Breast epithelium (tissue), 4 donors: Measurements from ENCODE around the gene PFDN5. TPM values are rescaled to one million over a fixed set of nuclear protein-coding genes. Genes with fewer than 3 reads are reported as not detected.

Source experiments
- DNase-seq, 2 donors: peaks; one replicate each; pipeline ENCODE4 v3.0.0-alpha.2; 2019; ENCODE audit warnings: low spot score in 2 of 2
- H3K27ac ChIP-seq, 2 donors: fragments of 200-600 bp; sonication (generic) in 1 of 2; one replicate each; pipeline ENCODE4 v1.5.1; 2016 to 2019; ENCODE audit warnings: mild to moderate bottlenecking in 1 of 2
- H3K27me3 ChIP-seq, 2 donors: fragments of 200-600 bp; sonication (generic) in 1 of 2; one replicate each; pipeline versions ENCODE4 v1.5.1 to v1.6.0; 2017 to 2019; ENCODE audit warnings: control low read depth in 1 of 2, mild to moderate bottlenecking in 1 of 2
- H3K36me3 ChIP-seq: fragments of 200-600 bp; one replicate; pipeline ENCODE4 v1.5.1; 2019
- H3K4me1 ChIP-seq, 2 donors: fragments of 200-600 bp; sonication (generic); one replicate each; pipeline ENCODE4 v1.5.1; 2016 to 2019; ENCODE audit warnings: control low read depth in 1 of 2
- H3K4me3 ChIP-seq, 3 donors: fragments of 200-600 bp; sonication (generic); 1 replicate in 2 of 3; 2 replicates in 1 of 3; pipeline ENCODE4 v1.5.1; 2016 to 2019; ENCODE audit warnings: mild to moderate bottlenecking in 3 of 3, moderate library complexity in 2 of 3
- H3K9me3 ChIP-seq, 2 donors: fragments of 200-600 bp; sonication (generic) in 1 of 2; one replicate each; pipeline ENCODE4 v1.5.1; 2016 to 2019; ENCODE audit warnings: control low read depth in 1 of 2
- POLR2A ChIP-seq: fragments of 450-650 bp; IDR thresholded peaks from one replicate; pipeline ENCODE4 v1.6.1; 2016; ENCODE audit warnings: antibody characterized with exemption, mild to moderate bottlenecking, moderate library complexity
- POLR2AphosphoS5 ChIP-seq, 3 donors: sonication (generic); formaldehyde crosslinking; IDR thresholded peaks; one replicate each; pipeline ENCODE4 v1.6.1; 2017; ENCODE audit warnings: antibody characterized with exemption in 3 of 3
- intact Hi-C: fragments of 100-400 bp; cut with DNase I; formaldehyde crosslinking; loops from one replicate; pipeline ENCODE4 v1.15.1; 2023; ENCODE audit warnings: low total_unique reads
- total RNA-seq, 3 donors: library from RNA; depleted of rRNA; stranded (reverse); fragments of >200 nt; gene quantifications; one replicate each; pipeline ENCODE4 v1.1.0, GENCODE V29; 2016
- TF ChIP-seq, protein P1 (sequence below), 3 donors: fragments of 450-650 bp; IDR thresholded peaks; one replicate each; pipeline ENCODE4 v1.5.1; 2016 to 2017; ENCODE audit warnings: antibody characterized with exemption in 3 of 3, mild to moderate bottlenecking in 3 of 3, moderate library complexity in 3 of 3

The PFDN5 gene
- total RNA-seq, 3 donors from 2014 or later = 764 to 1,048 (median 840) TPM

DNA sequence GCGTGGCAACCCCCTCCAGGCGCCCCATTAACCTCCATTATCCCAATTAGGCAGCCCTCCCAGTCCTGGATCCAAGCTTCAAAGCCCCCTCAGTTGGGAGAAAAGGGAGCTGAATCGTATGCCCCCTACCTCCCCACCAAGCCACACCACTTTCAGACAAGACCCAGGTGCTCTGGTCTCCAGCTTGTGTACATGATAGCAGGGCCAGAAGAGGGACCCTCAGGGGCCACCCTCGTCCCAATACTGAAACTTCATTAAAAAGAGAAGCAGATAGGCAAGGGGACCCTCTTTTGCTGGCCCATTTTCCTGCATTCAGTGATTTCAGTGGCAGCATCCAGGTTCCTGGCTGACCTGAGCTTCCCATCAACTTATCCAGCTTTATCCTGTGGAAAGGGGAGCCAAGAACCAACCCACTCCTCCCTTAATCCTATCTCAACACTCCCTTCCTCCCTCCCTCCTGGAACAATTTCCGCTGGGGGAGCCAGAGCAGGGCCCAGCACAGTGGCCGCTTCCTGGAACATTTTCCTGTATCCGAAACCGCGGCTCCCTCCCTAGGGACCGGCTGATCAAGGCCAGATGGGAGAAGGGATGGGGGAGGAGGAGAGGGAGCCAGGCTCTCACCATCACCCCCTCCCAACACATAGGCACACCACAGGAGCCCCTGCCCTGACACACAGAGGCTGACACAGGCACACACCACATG, 50.3 kb downstream of the PFDN5 start:
- H3K27me3 ChIP-seq = no peaks in the 10 kb centered on the region
- H3K27ac ChIP-seq = peak overlapping the region; percentile 70 to 87
- peak overlapping the region; percentile 70 to 78 (median 72) for H3K4me3 ChIP-seq
- no peak for DNase-seq
- no peaks in the 10 kb centered on the region for H3K4me1 ChIP-seq
- intact Hi-C loops = no loop called here
- TF ChIP-seq POLR2AphosphoS5 (IDR thresholded peaks at IDR 0.05) = peak in 1 of 3 donors; percentile 56
- TF ChIP-seq POLR2A = no peak
- no peaks in the 10 kb centered on the region for H3K36me3 ChIP-seq
- H3K9me3 ChIP-seq = no peaks in the 10 kb centered on the region

DNA sequence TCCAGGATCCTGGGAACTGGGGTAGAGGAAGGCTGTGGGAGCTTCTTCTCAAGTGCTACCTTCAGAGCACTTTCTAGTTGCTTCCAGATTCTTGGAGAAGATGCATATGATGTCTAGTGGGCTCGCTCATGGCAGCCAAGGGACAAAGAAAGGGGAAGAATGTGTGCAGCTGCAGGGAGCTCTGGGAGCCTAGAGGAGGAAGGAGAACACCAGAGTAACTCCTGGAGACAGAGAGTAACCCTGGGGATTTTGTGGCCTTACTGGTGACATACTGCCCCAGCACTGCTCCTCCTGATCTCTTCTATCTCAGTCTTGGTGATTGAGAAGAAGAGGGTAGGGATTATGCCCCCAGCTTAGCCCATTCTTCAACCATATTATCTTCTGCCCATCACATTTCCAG, 51.1 kb downstream of the PFDN5 start:
- Histone ChIP-seq H3K4me3 (no peak overlapping the region), H3K9me3 (no peaks in the 10 kb centered on the region), H3K27me3 (no peaks in the 10 kb centered on the region), H3K27ac (peak overlapping the region in 1 of 2 donors; percentile 87), H3K36me3 (no peaks in the 10 kb centered on the region), H3K4me1 (no peaks in the 10 kb centered on the region)
- DNase-seq = no peak
- TF ChIP-seq POLR2A (no peak), POLR2AphosphoS5 (IDR thresholded peaks at IDR 0.05) (no peak)
- TF ChIP-seq, protein P1, sequence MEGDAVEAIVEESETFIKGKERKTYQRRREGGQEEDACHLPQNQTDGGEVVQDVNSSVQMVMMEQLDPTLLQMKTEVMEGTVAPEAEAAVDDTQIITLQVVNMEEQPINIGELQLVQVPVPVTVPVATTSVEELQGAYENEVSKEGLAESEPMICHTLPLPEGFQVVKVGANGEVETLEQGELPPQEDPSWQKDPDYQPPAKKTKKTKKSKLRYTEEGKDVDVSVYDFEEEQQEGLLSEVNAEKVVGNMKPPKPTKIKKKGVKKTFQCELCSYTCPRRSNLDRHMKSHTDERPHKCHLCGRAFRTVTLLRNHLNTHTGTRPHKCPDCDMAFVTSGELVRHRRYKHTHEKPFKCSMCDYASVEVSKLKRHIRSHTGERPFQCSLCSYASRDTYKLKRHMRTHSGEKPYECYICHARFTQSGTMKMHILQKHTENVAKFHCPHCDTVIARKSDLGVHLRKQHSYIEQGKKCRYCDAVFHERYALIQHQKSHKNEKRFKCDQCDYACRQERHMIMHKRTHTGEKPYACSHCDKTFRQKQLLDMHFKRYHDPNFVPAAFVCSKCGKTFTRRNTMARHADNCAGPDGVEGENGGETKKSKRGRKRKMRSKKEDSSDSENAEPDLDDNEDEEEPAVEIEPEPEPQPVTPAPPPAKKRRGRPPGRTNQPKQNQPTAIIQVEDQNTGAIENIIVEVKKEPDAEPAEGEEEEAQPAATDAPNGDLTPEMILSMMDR (IDR thresholded peaks at IDR 0.05) = no peak
- intact Hi-C loops = no loop called here

DNA sequence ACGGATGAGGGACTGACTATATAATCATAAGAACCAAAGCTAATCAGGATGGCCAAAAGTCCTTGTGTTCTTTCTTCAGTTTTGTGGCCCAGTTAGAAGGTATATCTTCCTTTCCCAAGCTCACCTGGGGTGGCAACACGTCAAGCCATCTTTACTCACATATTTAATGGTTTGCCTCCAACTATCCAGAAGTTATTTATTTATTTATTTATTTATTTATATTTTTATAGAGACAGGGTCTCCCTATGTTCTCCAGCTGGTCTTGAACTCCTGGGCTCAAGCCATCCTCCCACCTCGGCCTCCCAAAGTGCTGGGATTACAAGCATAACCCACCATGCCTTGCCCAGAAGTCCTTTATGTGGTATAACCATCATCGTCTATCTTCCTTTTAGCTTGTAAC, 52.6 kb downstream of the PFDN5 start:
- TF ChIP-seq POLR2AphosphoS5 (IDR thresholded peaks at IDR 0.05) (no peak), POLR2A (no peak)
- TF ChIP-seq, protein P1 (IDR thresholded peaks at IDR 0.05) = no peak
- no peak for DNase-seq
- Histone ChIP-seq H3K4me1 (no peaks in the 10 kb centered on the region), H3K9me3 (no peaks in the 10 kb centered on the region), H3K36me3 (no peaks in the 10 kb centered on the region), H3K4me3 (no peak overlapping the region), H3K27me3 (no peaks in the 10 kb centered on the region), H3K27ac (no peak overlapping the region)
- intact Hi-C loops = no loop called here

Other genes starting within 250 kb of the PFDN5 start
- 100 to 1,000 TPM in 2 of 3 donors, 10 to 100 TPM in 1; 65.4 to 228 (median 156) TPM for gene TNS2, start 245.5 kb upstream of the PFDN5 start, total RNA-seq
- 10 to 100 TPM; 31.8 to 45.8 (median 36.3) TPM for gene SPRYD3, start 216.2 kb upstream of the PFDN5 start, total RNA-seq
- 100 to 1,000 TPM; 169 to 708 (median 284) TPM for gene IGFBP6, start 197.9 kb upstream of the PFDN5 start, total RNA-seq
- gene SOAT2, start 192.1 kb upstream of the PFDN5 start, total RNA-seq = under 1 TPM in 2 of 3 donors, not detected in 1; 0.16 to 0.33 TPM
- 10 to 100 TPM; 17.9 to 22.0 (median 19.3) TPM for gene ZNF740, start 114.8 kb upstream of the PFDN5 start, total RNA-seq
- gene CSAD, start 114.6 kb upstream of the PFDN5 start, total RNA-seq = 10 to 100 TPM; 60.2 to 74.1 (median 68.8) TPM
- 1 to 10 TPM; 1.1 to 2.9 (median 2.9) TPM for gene ITGB7, start 88.3 kb upstream of the PFDN5 start, total RNA-seq
- 10 to 100 TPM; 12.2 to 39.8 (median 23.3) TPM for gene RARG, start 63.3 kb upstream of the PFDN5 start, total RNA-seq
- 1 to 10 TPM in 2 of 3 donors, under 1 TPM in 1; 0.33 to 1.3 (median 1.2) TPM for gene ESPL1, start 27.2 kb upstream of the PFDN5 start, total RNA-seq
- gene MYG1, start 4.2 kb downstream of the PFDN5 start, total RNA-seq = 10 to 100 TPM; 35.7 to 63.8 (median 39.1) TPM
- 10 to 100 TPM; 46.2 to 63.7 (median 51.0) TPM for gene AAAS, start 26.1 kb downstream of the PFDN5 start, total RNA-seq
- gene SP7, start 40.8 kb downstream of the PFDN5 start, total RNA-seq = not detected
- 100 to 1,000 TPM in 1 of 3 donors, 10 to 100 TPM in 2; 84.6 to 111 (median 91.4) TPM for gene SP1, start 84.6 kb downstream of the PFDN5 start, total RNA-seq
- gene AMHR2, start 128.3 kb downstream of the PFDN5 start, total RNA-seq = under 1 TPM in 1 of 3 donors, not detected in 2; 0.15 TPM
- 10 to 100 TPM; 57.1 to 65.1 (median 61.0) TPM for gene PRR13, start 146.2 kb downstream of the PFDN5 start, total RNA-seq
- 100 to 1,000 TPM; 512 to 722 (median 529) TPM for gene PCBP2, start 156.6 kb downstream of the PFDN5 start, total RNA-seq
- 10 to 100 TPM; 16.4 to 28.8 (median 24.6) TPM for gene MAP3K12, start 203.9 kb downstream of the PFDN5 start, total RNA-seq
- 10 to 100 TPM; 24.8 to 45.1 (median 37.0) TPM for gene TARBP2, start 205.7 kb downstream of the PFDN5 start, total RNA-seq
- gene NPFF, start 211.9 kb downstream of the PFDN5 start, total RNA-seq = under 1 TPM in 1 of 3 donors, not detected in 2; 0.98 TPM